Immature natural killer cell (primary cell): ENCODE results near the gene KATNB1. TPM values are rescaled to one million over a fixed set of nuclear protein-coding genes. Genes with fewer than 3 reads are reported as not detected.

Experiments used
- DNase-seq, 3 donors: peaks; one replicate each; pipeline ENCODE4 v3.0.0; 2022; ENCODE audit warnings: mixed read lengths in 1 of 3
- H3K27ac Mint-ChIP-seq, 6 donors: one replicate each; pipeline ENCODE4 v1.8.0; 2020; ENCODE audit warnings: mixed read lengths in 6 of 6, mild to moderate bottlenecking in 5 of 6, inconsistent platforms in 4 of 6, moderate library complexity in 3 of 6
- H3K27me3 Mint-ChIP-seq, 3 donors: one replicate each; pipeline ENCODE4 v1.8.0; 2020 to 2021; ENCODE audit warnings: low read depth in 3 of 3, mild to moderate bottlenecking in 3 of 3, mixed read lengths in 3 of 3, moderate library complexity in 3 of 3, inconsistent platforms in 1 of 3
- H3K36me3 Mint-ChIP-seq, 3 donors: one replicate each; pipeline ENCODE4 v1.8.0; 2020; ENCODE audit warnings: mixed read lengths in 3 of 3, inconsistent platforms in 2 of 3, mild to moderate bottlenecking in 2 of 3
- H3K4me1 Mint-ChIP-seq, 2 donors: one replicate each; pipeline ENCODE4 v1.8.0; 2020; ENCODE audit warnings: inconsistent platforms in 2 of 2, mild to moderate bottlenecking in 2 of 2, mixed read lengths in 2 of 2, moderate library complexity in 1 of 2
- H3K4me3 Mint-ChIP-seq, 5 donors: one replicate each; pipeline ENCODE4 v1.8.0; 2020; ENCODE audit warnings: mild to moderate bottlenecking in 5 of 5, mixed read lengths in 5 of 5, inconsistent platforms in 3 of 5, moderate library complexity in 3 of 5
- H3K9me3 Mint-ChIP-seq, 6 donors: one replicate each; pipeline ENCODE4 v1.8.0; 2020; ENCODE audit warnings: mild to moderate bottlenecking in 6 of 6, mixed read lengths in 6 of 6, inconsistent platforms in 4 of 6, moderate library complexity in 3 of 6
- polyA plus RNA-seq, 3 donors: library from polyadenylated mRNA; unstranded; fragments of 300-500 nt; fragmentation: Illumina TruSeq; gene quantifications; one replicate each; pipeline ENCODE4 v1.2.3, GENCODE V29; 2021

The KATNB1 gene
- polyA plus RNA-seq, 3 donors from 2014 or later, result 21.6 to 43.9 (median 43.1) TPM

GRCh38 chr16:57734308-57734924 is 1.2 kb upstream of the KATNB1 start:
- DNase-seq, result no peak
- no peaks in the 10 kb centered on the region for H3K9me3 Mint-ChIP-seq
- peaks cover 35 to 42% of the 10 kb centered on the region in 2 donors for H3K4me1 Mint-ChIP-seq
- peak overlapping the region; percentile 91 to 98 (median 95) for H3K4me3 Mint-ChIP-seq
- no peaks in the 10 kb centered on the region for H3K36me3 Mint-ChIP-seq
- peaks cover 8 to 12% (median 10%) of the 10 kb centered on the region in 3 donors for H3K27me3 Mint-ChIP-seq
- H3K27ac Mint-ChIP-seq, result peak overlapping the region; percentile 83 to 96 (median 92)

GRCh38 chr16:57734925-57735754 is 430 bp upstream of the KATNB1 start:
- Mint-ChIP-seq H3K36me3 (no peaks in the 10 kb centered on the region), H3K4me3 (peak overlapping the region; percentile 91 to 98 (median 95)), H3K27ac (peak overlapping the region; percentile 83 to 96 (median 92)), H3K4me1 (peaks cover 35 to 42% of the 10 kb centered on the region in 2 donors), H3K27me3 (peaks cover 8 to 12% (median 10%) of the 10 kb centered on the region in 3 donors), H3K9me3 (no peaks in the 10 kb centered on the region)
- DNase-seq, result peak; percentile 98 to 99 (median 99)

- Mint-ChIP-seq H3K27ac (peak overlapping the region; percentile 83 to 96 (median 94)), H3K4me1 (peaks cover 35 to 42% of the 10 kb centered on the region in 2 donors), H3K27me3 (peaks cover 8 to 10% (median 9%) of the 10 kb centered on the region in 3 donors), H3K9me3 (no peaks in the 10 kb centered on the region), H3K36me3 (peaks cover 0 to 3% (median 0%) of the 10 kb centered on the region in 3 donors), H3K4me3 (peak overlapping the region; percentile 91 to 98 (median 95))
- DNase-seq, result peak; percentile 45 to 48 (median 48)
Observed at GRCh38 chr16:57736419-57737351, 1.1 kb downstream of the KATNB1 start.

GRCh38 chr16:57738844-57739243 is 3.3 kb downstream of the KATNB1 start:
- H3K4me3 Mint-ChIP-seq, result no peak overlapping the region
- H3K36me3 Mint-ChIP-seq, result peaks cover 0 to 4% (median 3%) of the 10 kb centered on the region in 3 donors
- peaks cover 8 to 10% (median 9%) of the 10 kb centered on the region in 3 donors for H3K27me3 Mint-ChIP-seq
- no peak for DNase-seq
- H3K9me3 Mint-ChIP-seq, result no peaks in the 10 kb centered on the region
- H3K4me1 Mint-ChIP-seq, result peaks cover 31 to 35% of the 10 kb centered on the region in 2 donors
- H3K27ac Mint-ChIP-seq, result no peak overlapping the region

- no peak overlapping the region for H3K4me3 Mint-ChIP-seq
- H3K4me1 Mint-ChIP-seq, result peaks cover 25 to 29% of the 10 kb centered on the region in 2 donors
- H3K36me3 Mint-ChIP-seq, result peaks cover 0 to 4% (median 3%) of the 10 kb centered on the region in 3 donors
- DNase-seq, result no peak
- H3K9me3 Mint-ChIP-seq, result no peaks in the 10 kb centered on the region
- H3K27ac Mint-ChIP-seq, result no peak overlapping the region
- peaks cover 8 to 9% (median 9%) of the 10 kb centered on the region in 3 donors for H3K27me3 Mint-ChIP-seq
Observed at GRCh38 chr16:57739756-57740422, 4.3 kb downstream of the KATNB1 start.

- H3K36me3 Mint-ChIP-seq, result peaks cover 0 to 5% (median 3%) of the 10 kb centered on the region in 3 donors
- peaks cover 21 to 22% of the 10 kb centered on the region in 2 donors for H3K4me1 Mint-ChIP-seq
- no peak overlapping the region for H3K4me3 Mint-ChIP-seq
- DNase-seq, result no peak
- peaks cover 2 to 3% (median 2%) of the 10 kb centered on the region in 3 donors for H3K27me3 Mint-ChIP-seq
- H3K9me3 Mint-ChIP-seq, result no peaks in the 10 kb centered on the region
- no peak overlapping the region for H3K27ac Mint-ChIP-seq
Observed at GRCh38 chr16:57740423-57741071, 5.0 kb downstream of the KATNB1 start.

- no peaks in the 10 kb centered on the region for H3K9me3 Mint-ChIP-seq
- peaks cover 11 to 17% of the 10 kb centered on the region in 2 donors for H3K4me1 Mint-ChIP-seq
- H3K27me3 Mint-ChIP-seq, result no peaks in the 10 kb centered on the region
Observed at GRCh38 chr16:57741660-57742191, 6.2 kb downstream of the KATNB1 start.

GRCh38 chr16:57742543-57742942 is 7.0 kb downstream of the KATNB1 start:
- no peak overlapping the region for H3K4me3 Mint-ChIP-seq
- no peak overlapping the region for H3K27ac Mint-ChIP-seq
- H3K27me3 Mint-ChIP-seq, result no peaks in the 10 kb centered on the region
- no peaks in the 10 kb centered on the region for H3K9me3 Mint-ChIP-seq
- no peak for DNase-seq
- peaks cover 0 to 9% (median 3%) of the 10 kb centered on the region in 3 donors for H3K36me3 Mint-ChIP-seq
- H3K4me1 Mint-ChIP-seq, result peaks cover 3 to 9% of the 10 kb centered on the region in 2 donors

More at GRCh38 chr16:57741660-57742191, 6.2 kb downstream of the KATNB1 start:
- Mint-ChIP-seq H3K27ac (no peak overlapping the region), H3K36me3 (peaks cover 0 to 9% (median 3%) of the 10 kb centered on the region in 3 donors), H3K4me3 (no peak overlapping the region)
- no peak for DNase-seq

- H3K9me3 Mint-ChIP-seq, result no peaks in the 10 kb centered on the region
- no peak overlapping the region for H3K4me3 Mint-ChIP-seq
- H3K36me3 Mint-ChIP-seq, result peaks cover 0 to 9% (median 3%) of the 10 kb centered on the region in 3 donors
- DNase-seq, result no peak
- peaks cover 0 to 7% of the 10 kb centered on the region in 2 donors for H3K4me1 Mint-ChIP-seq
- H3K27ac Mint-ChIP-seq, result no peak overlapping the region
- H3K27me3 Mint-ChIP-seq, result no peaks in the 10 kb centered on the region
Observed at GRCh38 chr16:57743458-57743857, 7.9 kb downstream of the KATNB1 start.

GRCh38 chr16:57743886-57744641 is 8.5 kb downstream of the KATNB1 start:
- H3K4me3 Mint-ChIP-seq, result no peak overlapping the region
- peaks cover 0 to 7% of the 10 kb centered on the region in 2 donors for H3K4me1 Mint-ChIP-seq
- H3K9me3 Mint-ChIP-seq, result no peaks in the 10 kb centered on the region
- no peak overlapping the region for H3K27ac Mint-ChIP-seq
- H3K36me3 Mint-ChIP-seq, result peaks cover 0 to 10% (median 3%) of the 10 kb centered on the region in 3 donors
- no peak for DNase-seq
- H3K27me3 Mint-ChIP-seq, result no peaks in the 10 kb centered on the region

GRCh38 chr16:57744642-57744903 is 9.0 kb downstream of the KATNB1 start:
- DNase-seq, result no peak
- Mint-ChIP-seq H3K36me3 (peaks cover 0 to 15% (median 3%) of the 10 kb centered on the region in 3 donors), H3K4me3 (no peak overlapping the region), H3K27me3 (no peaks in the 10 kb centered on the region), H3K27ac (no peak overlapping the region), H3K4me1 (peaks cover under 1 to 10% of the 10 kb centered on the region in 2 donors), H3K9me3 (no peaks in the 10 kb centered on the region)

GRCh38 chr16:57745768-57746167 is 10.2 kb downstream of the KATNB1 start:
- Mint-ChIP-seq H3K4me1 (peaks cover 13 to 22% of the 10 kb centered on the region in 2 donors), H3K27me3 (no peaks in the 10 kb centered on the region), H3K9me3 (no peaks in the 10 kb centered on the region), H3K27ac (peak overlapping the region in 2 of 6 donors; percentile 2 to 37), H3K36me3 (peaks cover 0 to 18% (median 3%) of the 10 kb centered on the region in 3 donors), H3K4me3 (no peak overlapping the region)
- DNase-seq, result no peak
